Muscle of back (tissue), 13 donors: ENCODE measurements around the gene CCDC88C. TPM values are rescaled to one million over a fixed set of nuclear protein-coding genes. Genes with fewer than 3 reads are reported as not detected.
"Not testable (repeated sequence)": the region's sequence is repeated elsewhere in the genome, so short reads cannot be mapped to it uniquely, and the experiment has no call there.

Experiments used
- DNase-seq, 3 donors: peaks; one replicate each; pipeline versions ENCODE4 v3.0.0 to v3.0.0-alpha.2; 2013
- long read RNA-seq, 9 donors: transcript quantifications; one replicate each; lab custom pipeline, GENCODE V29; 2026
- polyA plus RNA-seq, 10 donors: library from polyadenylated mRNA; unstranded; fragments of 120-200 nt; gene quantifications; one replicate each; pipeline ENCODE4 v1.2.1, GENCODE V29; 2013; ENCODE audit not compliant: insufficient read length in 10 of 10

CCDC88C gene
- 10 to 100 TPM in 9 of 10 donors, 1 to 10 TPM in 1; 8.3 to 15.5 (median 13.3) TPM for polyA plus RNA-seq
- long read RNA-seq, donor 1, result 0 reads
- long read RNA-seq, donor 2, result 0 reads
- long read RNA-seq, donor 3, result 0 reads
- long read RNA-seq, donor 4, result 0 reads
- long read RNA-seq, donor 5, partial matches to known transcripts, result 0 of 1 reads
- long read RNA-seq, donor 5, other reads (novel, unspliced or antisense), result 0 of 1 reads
- long read RNA-seq, donor 6, partial matches to known transcripts, result 0 of 1 reads
- long read RNA-seq, donor 6, other reads (novel, unspliced or antisense), result 0 of 1 reads
- long read RNA-seq, donor 7, full-length matches to known transcripts, result 1 of 1 reads
- long read RNA-seq, donor 7, partial matches to known transcripts, result 0 of 1 reads
- long read RNA-seq, donor 7, other reads (novel, unspliced or antisense), result 0 of 1 reads
- long read RNA-seq, donor 8, partial matches to known transcripts, result 0 of 1 reads
- long read RNA-seq, donor 8, other reads (novel, unspliced or antisense), result 0 of 1 reads
- long read RNA-seq, donor 9, result 0 reads

DNA sequence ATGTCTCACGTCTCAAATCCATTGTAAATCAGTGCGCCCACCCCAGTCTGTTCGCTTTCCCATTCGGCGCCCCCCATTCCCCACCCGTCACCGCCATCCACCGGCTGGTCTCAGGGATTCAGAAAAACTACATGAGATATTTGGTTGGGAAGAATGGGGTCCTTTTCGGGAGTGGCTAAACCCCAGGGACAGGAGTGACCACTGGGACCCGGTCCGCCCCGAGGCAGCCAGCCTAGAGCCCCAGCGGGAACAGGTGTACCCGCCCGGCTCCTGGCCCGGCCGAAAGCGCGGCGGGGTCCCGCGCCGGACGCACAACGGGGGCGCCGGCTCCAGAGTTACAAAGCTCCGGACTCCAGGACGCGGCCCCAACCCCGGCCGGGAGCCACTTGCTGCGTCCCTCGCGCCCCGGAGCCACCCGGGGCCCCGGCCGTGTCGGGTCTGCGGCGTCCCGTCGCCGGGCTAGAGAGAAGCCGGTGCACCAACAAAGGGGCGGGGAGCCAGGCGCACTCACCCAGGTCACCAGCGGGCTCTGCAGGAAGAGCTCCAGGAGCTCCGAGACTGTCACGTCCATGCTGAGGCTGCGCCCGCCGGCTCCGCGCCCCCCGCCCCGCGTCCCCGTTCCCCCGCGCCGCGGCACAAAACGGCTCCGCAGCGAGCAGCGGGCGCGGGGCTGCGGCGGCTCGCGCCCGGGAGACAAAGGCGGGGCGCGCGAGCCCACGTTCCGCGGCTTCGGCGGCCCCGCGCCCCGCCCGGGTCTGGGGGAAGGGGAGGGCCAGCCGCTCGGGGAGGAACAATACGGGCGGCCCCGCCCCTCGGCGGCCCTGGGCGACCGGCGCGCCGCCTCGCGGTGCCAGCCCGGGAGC is at the start of gene CCDC88C:
Gene CCDC88C (minus strand): TSS at position 701 of the 863 bp plus-strand sequence. CDS start 130 bp downstream, at position 571.
- DNase-seq, result peak; percentile 36 to 73 (median 49)

GRCh38 chr14:91466192-91466591 is 48.6 kb upstream of the CCDC88C start:
- no peak for DNase-seq

- DNase-seq, result no peak
These were observed 47.1 kb upstream of the CCDC88C start for GRCh38 chr14:91464615-91465205.

GRCh38 chr14:91458612-91459011 is 41.0 kb upstream of the CCDC88C start:
- no peak for DNase-seq

GRCh38 chr14:91456283-91456682 is 38.7 kb upstream of the CCDC88C start:
- no peak for DNase-seq

DNA sequence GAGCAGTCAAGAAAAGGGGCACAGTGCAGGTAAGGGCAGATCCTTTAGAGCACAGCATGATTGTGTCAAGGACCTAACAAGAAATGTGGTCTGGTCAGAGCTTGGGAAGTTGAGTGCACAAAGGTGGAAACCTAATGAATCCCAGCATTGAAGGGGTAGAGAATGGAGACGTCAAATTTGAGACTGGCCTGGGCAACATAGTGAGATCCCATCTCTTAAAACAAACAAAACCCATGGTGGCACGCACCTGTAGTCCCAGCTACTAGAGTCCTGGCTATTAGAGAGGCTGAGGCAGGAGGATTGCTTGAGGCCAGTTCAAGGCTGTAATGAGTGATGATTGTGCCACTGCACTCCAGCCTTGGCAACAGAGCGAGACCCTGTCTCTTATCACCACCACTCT is 37.0 kb upstream of the CCDC88C start:
- no peak for DNase-seq

DNA sequence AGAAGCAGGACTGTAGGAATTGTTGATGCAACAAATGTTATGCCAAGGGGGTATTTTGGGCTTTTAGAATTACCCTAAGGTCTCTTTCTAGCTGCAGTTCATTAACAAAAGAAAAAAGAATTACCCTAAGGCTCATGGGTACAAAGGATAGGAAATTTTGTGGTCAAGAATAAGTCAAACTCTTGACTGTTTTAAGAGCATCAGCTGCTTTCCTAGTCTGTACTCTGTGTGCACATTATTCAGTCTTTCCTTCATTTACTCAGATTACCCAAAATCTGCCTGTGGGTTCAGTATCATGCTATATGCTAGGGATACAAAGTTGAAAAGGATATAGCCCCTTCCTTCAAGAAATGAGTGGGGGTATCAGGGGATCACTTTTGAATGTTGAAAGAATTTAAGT is 36.5 kb upstream of the CCDC88C start:
- DNase-seq, result no peak

GRCh38 chr14:91453744-91454143 is 36.1 kb upstream of the CCDC88C start:
- no peak for DNase-seq

GRCh38 chr14:91444335-91445020 is 26.9 kb upstream of the CCDC88C start:
- DNase-seq, result no peak

GRCh38 chr14:91439345-91439744 is 21.7 kb upstream of the CCDC88C start:
- no peak for DNase-seq

- DNase-seq, result no peak
These were observed 21.2 kb upstream of the CCDC88C start for GRCh38 chr14:91438845-91439244.

DNA sequence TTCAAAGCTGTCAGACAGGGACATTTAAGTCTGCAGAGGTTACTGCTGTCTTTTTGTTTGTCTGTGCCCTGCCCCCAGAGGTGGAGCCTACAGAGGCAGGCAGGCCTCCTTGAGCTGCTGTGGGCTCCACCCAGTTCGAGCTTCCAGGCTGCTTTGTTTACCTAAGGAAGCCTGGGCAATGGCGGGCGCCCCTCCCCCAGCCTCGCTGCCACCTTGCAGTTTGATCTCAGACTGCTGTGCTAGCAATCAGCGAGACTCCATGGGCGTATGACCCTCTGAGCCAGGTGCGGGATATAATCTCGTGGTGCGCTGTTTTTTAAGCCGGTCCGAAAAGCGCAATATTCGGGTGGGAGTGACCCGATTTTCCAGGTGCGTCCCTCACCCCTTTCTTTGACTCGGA is 18.6 kb upstream of the CCDC88C start:
- DNase-seq, result not testable (repeated sequence)

DNA sequence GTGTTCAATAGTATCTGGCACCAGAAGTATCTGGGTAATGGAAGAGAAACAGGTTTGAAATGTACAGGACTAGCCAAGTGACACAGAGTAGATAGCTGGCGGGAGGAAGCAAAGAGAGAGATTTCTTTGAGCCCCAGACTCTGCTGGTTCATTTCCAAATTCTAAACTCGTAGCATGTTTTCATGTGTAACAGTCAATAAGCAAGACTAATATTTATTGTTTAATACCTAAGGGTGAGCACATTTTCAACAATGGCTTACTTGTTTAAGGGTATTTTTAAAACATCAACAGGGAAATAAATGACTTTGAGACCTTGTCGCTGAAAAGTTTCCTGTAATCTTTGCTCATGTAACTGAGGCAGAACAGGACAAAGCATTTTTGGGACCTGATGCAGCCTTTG is 11.8 kb upstream of the CCDC88C start:
- no peak for DNase-seq

DNA sequence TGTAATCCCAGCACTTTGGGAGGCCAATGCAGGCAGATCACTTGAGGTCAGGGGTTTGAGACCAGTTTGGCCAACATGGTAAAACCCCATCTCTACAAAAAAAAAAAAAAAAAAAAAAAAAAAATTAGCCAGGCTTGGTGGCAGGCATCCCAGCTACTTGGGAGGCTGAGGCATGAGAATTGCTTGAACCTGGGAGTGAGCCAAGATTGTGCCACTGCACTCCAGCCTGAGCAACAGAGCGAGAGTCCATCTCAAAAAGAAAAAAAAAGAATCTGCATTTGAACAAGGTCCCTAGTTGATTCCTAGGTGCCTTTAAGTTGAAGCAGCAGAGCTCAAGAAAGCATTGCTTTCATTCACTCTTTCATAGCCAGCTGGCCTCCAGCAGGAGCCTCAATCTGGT is 11.3 kb upstream of the CCDC88C start:
- not testable (repeated sequence) for DNase-seq

DNA sequence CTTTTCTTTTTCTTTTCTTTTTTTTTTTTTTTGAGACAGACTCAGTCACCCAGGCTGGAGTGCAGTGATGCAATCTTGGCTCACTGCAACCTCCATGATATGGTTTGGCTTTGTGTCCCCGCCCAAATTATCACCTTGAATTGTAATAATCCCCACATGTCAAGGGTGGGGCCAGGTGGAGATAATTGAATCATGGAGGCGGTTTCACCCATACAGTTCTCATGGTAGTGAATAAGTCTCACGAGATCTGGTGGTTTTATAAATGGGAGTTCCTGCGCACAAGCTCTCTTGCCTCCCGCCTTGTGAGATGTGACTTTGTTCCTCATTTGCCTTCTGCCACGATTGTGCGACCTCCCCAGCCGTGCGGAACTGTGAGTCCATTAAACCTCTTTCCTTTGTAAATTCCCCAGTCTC is 7.9 kb upstream of the CCDC88C start:
- DNase-seq, result not testable (repeated sequence)

DNA sequence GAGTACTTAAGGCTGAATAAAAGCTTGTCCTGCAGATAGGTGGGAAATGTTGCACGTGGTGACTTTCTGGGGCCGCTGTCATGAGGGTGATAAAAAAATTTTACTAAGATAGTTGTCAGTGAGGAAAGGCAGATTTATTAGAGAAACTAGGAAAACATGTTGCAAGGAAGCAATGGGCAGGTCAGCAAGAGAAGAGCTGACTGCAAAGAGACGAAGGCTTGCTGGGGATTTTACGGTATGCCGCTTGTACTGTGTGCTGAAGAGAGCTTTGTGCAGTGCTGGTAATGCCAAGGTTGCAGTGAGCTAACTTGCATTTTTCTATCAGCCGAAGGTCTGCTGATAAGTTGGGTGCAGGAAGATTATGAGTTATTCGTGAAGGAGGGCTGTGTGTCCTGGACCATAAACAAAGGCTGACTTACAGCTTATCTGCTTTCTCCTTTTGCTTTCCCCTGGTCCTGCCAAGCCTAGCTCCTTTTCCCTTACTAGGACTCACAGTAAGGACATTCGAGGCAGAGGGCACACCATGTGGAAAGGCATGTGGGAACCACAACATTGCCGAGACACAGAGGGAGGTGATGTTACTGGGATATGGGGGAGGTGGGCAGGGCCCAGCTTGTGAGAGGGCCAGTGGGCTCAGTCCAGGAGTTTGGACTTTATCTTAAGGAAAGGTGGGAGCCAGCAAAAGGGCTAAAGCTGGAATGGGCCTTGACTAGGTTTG is 7.4 kb upstream of the CCDC88C start:
- DNase-seq, result no peak

- DNase-seq, result no peak
These were observed 3.1 kb upstream of the CCDC88C start for GRCh38 chr14:91420686-91421085.

- no peak for DNase-seq
These were observed 1.8 kb upstream of the CCDC88C start for GRCh38 chr14:91419451-91419850.

- no peak for DNase-seq
These were observed 1.4 kb upstream of the CCDC88C start for GRCh38 chr14:91419044-91419397.

DNA sequence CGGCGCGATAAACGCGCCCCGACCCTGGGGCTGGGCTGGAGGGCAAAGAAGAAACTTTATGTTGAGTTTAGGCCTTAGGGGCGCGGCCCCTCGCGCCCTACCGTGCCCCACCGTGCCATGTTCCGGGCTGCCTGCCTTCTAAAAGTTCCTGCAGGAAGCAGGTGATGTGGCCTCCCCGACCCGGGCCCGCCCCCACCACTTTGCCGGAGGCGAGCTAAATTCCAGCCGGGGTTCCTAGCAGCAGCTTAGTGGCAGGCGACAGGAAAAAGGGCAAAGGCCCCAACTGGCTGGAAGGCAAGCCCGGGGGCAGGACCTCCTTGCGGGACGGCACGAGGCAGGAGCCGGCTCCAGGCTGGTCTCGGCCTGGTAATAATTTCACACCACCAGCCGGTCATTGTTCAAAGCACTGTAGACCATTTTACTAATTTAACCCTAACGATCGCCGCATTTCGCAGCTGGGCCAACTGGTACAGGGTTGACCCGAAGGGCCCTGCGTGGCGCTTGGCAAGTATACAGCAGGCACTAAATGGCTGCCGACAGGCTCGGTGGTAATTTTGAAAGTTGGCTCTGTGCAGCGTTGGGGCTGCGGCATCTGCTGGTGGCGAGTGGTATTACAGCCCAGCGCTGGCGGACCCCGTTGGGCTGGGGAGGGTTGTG is 895 bp upstream of the CCDC88C start:
- DNase-seq, result peak; percentile 29 to 86 (median 71)
